ENCODE data around the gene ITPR1.

- TF ChIP-seq CTCF (IDR thresholded peaks at IDR 0.05) (no peak), POLR2A (IDR thresholded peaks at IDR 0.05) (no peak)
Measured at GRCh38 chr3:4680871-4681300, 187.7 kb downstream of the ITPR1 start.
